Activated T-helper 2 cell treated with anti-CD3 and anti-CD28 coated beads, Interferon-gamma antibody, Interleukin-2, Interleukin-4, amounts not matched to agents 10 μg/mL and 5 μg/mL and 100 μg/mL, durations not matched to agents 14 hours and 24 hours and 36 hours (primary cell): ENCODE results near the gene RGS1. TPM values are rescaled to one million over a fixed set of nuclear protein-coding genes. Genes with fewer than 3 reads are reported as not detected.

ENCODE experiments used
- DNase-seq: peaks from one replicate; pipeline ENCODE4 v3.0.0; 2021; ENCODE audit warnings: low spot score
- H3K27ac Mint-ChIP-seq: one replicate; pipeline ENCODE4 v1.8.0; 2021; ENCODE audit warnings: mixed read lengths
- H3K27me3 Mint-ChIP-seq: one replicate; pipeline ENCODE4 v1.8.0; 2021; ENCODE audit warnings: low read depth, mixed read lengths
- H3K36me3 Mint-ChIP-seq: one replicate; pipeline ENCODE4 v1.8.0; 2021; ENCODE audit warnings: low read depth, mixed read lengths
- H3K4me1 Mint-ChIP-seq: one replicate; pipeline ENCODE4 v1.8.0; 2021; ENCODE audit warnings: low read depth, mixed read lengths
- H3K4me3 Mint-ChIP-seq: one replicate; pipeline ENCODE4 v1.8.0; 2021; ENCODE audit warnings: low read depth, mild to moderate bottlenecking, moderate library complexity, mixed read lengths
- H3K9me3 Mint-ChIP-seq: one replicate; pipeline ENCODE4 v1.8.0; 2021; ENCODE audit warnings: mixed read lengths
- intact Hi-C: fragments of 100-400 bp; cut with micrococcal nuclease; formaldehyde crosslinking; loops from one replicate; pipeline ENCODE4 v1.15.1; 2023
- total RNA-seq: library from RNA; stranded (reverse); gene quantifications from 2 replicates; pipeline ENCODE4 v1.2.3, GENCODE V29; 2022

Gene RGS1
- total RNA-seq, 1 donor from 2014 or later, result 4.2 TPM

DNA sequence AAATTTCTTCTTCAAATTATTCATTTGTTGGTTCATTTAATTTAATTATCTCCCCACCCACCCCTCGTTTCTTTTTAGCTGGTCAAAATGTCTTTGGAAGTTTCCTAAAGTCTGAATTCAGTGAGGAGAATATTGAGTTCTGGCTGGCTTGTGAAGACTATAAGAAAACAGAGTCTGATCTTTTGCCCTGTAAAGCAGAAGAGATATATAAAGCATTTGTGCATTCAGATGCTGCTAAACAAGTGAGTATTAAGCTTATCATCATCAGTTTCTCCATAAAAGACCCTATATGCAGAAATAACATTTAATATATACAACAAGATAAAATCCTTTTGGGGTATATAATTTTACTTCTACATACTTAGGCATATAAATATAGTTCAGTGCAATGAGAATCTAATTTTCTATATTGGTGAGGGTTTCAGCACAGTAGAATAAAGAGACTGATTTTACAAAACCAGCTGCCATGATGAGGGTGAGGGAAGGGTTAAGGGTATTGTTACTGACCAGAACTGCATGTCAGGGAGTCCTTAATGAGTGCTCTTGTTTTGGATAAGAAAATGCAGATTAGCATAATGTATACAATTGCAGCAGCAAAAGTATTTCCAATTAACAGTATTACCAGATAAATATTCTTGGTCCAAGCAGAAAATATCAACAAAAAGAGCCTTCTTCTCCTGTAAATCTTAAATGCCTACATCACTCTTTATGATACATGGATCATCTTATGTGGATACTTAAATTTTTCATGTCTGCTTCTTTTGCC is 2.8 kb downstream of the RGS1 start:
- intact Hi-C loops, result no loop called here
- no peak for DNase-seq
- Mint-ChIP-seq H3K27ac (no peak overlapping the region), H3K27me3 (peaks cover 5% of the 10 kb centered on the region), H3K9me3 (no peaks in the 10 kb centered on the region), H3K36me3 (peaks cover 25% of the 10 kb centered on the region), H3K4me1 (peaks cover 56% of the 10 kb centered on the region), H3K4me3 (peak overlapping the region; percentile 75)

DNA sequence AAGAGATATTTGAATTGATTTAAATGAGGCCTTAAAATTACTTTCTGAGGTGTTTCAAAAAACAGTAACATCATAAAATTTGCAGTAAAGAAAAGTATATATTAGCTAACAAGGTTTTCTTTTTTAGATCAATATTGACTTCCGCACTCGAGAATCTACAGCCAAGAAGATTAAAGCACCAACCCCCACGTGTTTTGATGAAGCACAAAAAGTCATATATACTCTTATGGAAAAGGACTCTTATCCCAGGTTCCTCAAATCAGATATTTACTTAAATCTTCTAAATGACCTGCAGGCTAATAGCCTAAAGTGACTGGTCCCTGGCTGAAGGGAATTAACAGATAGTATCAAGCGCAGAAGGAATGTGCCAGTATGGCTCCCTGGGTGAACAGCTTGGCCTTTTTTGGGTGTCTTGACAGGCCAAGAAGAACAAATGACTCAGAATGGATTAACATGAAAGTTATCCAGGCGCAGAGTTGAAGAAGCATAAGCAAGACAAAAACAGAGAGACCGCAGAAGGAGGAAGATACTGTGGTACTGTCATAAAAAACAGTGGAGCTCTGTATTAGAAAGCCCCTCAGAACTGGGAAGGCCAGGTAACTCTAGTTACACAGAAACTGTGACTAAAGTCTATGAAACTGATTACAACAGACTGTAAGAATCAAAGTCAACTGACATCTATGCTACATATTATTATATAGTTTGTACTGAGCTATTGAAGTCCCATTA is 3.6 kb downstream of the RGS1 start:
- Mint-ChIP-seq H3K27ac (no peak overlapping the region), H3K4me1 (peaks cover 48% of the 10 kb centered on the region), H3K4me3 (peak overlapping the region; percentile 75), H3K36me3 (peaks cover 25% of the 10 kb centered on the region), H3K27me3 (peaks cover 6% of the 10 kb centered on the region), H3K9me3 (no peaks in the 10 kb centered on the region)
- no peak for DNase-seq
- intact Hi-C loops, result no loop called here

DNA sequence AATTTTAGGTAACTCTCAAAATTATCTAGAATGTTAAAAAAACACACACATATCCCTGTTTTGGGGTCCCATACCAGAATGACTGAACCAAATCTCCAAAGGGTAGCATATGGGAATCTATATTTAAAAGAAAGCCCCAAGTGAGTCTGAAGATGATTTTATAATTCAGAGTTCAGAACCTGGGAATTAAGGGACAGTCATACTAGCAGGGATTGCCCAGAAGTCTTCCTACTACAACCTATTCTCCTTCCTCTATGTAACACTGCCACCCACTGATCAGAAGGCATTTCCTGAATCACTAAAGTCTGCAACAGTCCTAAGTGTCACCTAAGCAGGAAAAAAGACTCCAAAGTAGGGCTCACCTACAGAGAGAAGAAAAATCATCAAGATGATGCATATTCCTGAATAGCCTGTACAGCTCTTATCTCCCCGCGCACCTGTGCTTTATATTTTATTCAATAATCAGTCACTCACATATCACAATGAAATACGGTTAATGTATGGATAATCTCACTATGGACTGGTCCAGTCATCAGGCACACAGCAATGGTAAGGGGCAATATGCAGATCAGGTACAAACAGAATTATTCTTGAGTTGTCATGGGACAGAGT is 4.9 kb downstream of the RGS1 start:
- peaks cover 8% of the 10 kb centered on the region for H3K27me3 Mint-ChIP-seq
- intact Hi-C loops, result loop anchor here (1.0 to 2.0 kb wide), 2 partner anchors 28 to 103 kb away; no protein-coding TSS in a partner anchor
- H3K4me3 Mint-ChIP-seq, result peak overlapping the region; percentile 7
- DNase-seq, result no peak
- H3K36me3 Mint-ChIP-seq, result peaks cover 24% of the 10 kb centered on the region
- no peak overlapping the region for H3K27ac Mint-ChIP-seq
- no peaks in the 10 kb centered on the region for H3K9me3 Mint-ChIP-seq
- peaks cover 39% of the 10 kb centered on the region for H3K4me1 Mint-ChIP-seq

DNA sequence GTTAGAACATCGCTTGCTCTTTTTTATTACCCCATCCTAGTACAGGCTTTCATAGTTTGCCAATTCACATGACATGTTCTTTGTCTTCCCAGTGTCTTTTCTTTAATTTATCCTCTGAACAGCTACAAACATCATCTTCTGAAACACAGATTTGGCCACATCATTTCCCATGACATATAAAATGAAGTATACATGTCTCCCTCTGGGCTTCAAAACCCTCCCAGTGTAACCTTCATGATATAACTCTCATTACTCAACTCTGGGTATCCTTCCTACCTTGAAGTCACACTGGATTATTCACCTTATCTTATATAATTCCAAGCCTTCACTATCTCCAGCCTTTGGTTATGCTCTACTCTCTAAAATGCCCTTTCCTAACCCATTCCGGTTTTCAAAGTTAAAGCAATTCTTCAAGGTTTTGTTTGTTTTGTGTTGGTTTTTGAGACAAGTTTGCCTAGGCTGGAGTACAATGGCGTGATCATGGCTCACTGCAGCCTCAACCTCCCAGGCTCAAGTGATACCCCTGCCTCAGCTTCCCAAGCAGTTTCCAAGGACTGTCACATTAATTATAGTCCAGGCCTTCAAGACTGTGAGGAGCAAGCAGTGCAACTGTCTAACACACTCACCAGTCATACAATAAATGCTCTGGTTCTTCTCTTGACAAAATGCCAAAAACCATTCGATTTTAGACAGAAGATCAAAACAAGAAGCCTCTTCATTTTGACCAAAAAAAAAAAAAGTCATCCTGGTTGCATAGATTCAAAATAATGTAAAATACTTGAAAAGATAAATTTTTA is 5.8 kb downstream of the RGS1 start:
- H3K9me3 Mint-ChIP-seq, result no peaks in the 10 kb centered on the region
- H3K4me1 Mint-ChIP-seq, result peaks cover 33% of the 10 kb centered on the region
- no peak overlapping the region for H3K4me3 Mint-ChIP-seq
- intact Hi-C loops, result loop anchor here (2.0 kb wide), 1 partner anchor 27 kb away; no protein-coding TSS in a partner anchor
- H3K36me3 Mint-ChIP-seq, result peaks cover 21% of the 10 kb centered on the region
- H3K27me3 Mint-ChIP-seq, result peaks cover 9% of the 10 kb centered on the region
- no peak overlapping the region for H3K27ac Mint-ChIP-seq
- DNase-seq, result no peak

DNA sequence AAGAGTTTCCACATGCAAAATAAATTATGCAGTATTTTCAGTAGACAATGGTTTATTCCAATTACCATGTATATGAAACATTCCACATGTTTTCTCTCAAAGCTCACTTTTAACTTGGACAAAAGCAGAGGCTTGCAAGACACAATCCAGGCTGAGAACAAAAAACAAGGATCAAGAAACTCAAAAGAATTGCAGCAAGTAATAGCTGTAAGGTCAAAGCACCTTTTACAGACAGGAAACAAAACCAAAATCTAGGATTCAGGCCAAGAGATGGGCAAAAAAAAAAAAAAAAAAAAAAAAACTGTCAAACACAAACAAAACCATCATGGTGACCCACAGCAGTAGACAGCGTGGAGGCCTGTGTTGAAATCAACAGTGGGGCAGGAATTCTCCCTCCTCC is 9.3 kb downstream of the RGS1 start:
- DNase-seq, result no peak
- Mint-ChIP-seq H3K4me1 (peaks cover 11% of the 10 kb centered on the region), H3K36me3 (no peaks in the 10 kb centered on the region), H3K27me3 (peaks cover 15% of the 10 kb centered on the region), H3K9me3 (no peaks in the 10 kb centered on the region), H3K27ac (no peak overlapping the region), H3K4me3 (no peak overlapping the region)
- intact Hi-C loops, result no loop called here

DNA sequence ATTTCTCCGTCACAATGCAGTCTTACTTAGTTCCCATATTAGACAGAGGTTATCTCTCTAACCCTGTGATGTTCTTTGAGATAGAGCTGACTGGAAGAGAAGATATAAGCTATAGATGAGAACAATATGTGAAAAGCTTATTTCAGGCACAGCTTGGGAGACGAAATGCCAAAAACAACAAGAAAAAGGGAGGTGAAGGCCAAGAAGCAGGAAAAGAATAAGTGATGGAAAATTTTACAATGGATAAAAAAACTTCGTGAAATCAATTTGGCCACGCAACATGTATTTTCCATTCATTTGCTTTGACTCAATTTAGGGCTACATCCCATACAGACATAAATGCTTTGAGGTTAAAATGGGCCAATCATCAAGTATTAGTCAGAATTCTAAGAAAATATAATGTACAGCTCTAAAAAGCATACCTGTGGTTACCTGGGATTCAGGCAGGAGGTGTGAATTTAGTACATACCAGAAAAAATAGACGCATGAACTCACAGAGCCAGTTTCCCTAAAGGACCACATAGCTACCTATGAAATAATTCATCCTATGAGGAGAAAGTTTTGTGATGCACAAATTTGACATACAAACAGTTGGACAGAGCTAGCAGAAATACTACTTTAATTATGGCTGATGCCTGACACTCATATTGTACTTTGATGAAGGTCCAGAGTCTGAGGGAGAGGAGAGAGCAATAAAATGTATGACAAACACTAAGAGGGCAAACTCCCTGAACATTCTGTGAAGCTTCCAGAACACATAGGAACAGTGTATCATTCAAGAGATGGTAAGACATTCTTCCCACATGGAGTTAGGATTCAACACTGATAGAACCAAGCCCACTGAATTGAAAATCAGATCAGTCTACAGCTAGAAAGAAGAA is 12.1 kb downstream of the RGS1 start:
- DNase-seq, result no peak
- Mint-ChIP-seq H3K9me3 (no peaks in the 10 kb centered on the region), H3K27ac (no peak overlapping the region), H3K4me3 (no peak overlapping the region), H3K36me3 (no peaks in the 10 kb centered on the region), H3K27me3 (peaks cover 21% of the 10 kb centered on the region), H3K4me1 (peaks cover 3% of the 10 kb centered on the region)
- intact Hi-C loops, result no loop called here

DNA sequence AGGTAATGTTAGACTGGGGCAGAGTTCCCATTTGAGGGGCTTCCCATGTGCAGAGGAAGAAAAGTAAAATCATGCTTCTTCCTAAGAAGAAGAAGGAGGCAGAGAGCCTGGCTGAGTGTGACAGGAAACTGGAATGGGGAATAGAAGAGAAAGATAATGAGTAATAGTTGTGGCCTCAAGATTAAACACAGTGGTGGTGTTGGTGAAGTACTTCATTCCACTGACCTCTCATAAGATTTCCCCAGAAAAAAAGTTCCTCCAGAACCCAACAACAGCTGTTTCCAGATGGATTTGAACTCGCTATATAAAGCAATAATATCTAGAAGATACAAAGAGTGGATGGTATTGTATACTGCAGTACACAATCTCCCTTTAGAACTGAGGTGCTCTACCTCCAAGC is 13.0 kb downstream of the RGS1 start:
- Mint-ChIP-seq H3K4me1 (peaks cover 1% of the 10 kb centered on the region), H3K27ac (no peak overlapping the region), H3K27me3 (peaks cover 22% of the 10 kb centered on the region), H3K36me3 (no peaks in the 10 kb centered on the region), H3K4me3 (no peak overlapping the region), H3K9me3 (no peaks in the 10 kb centered on the region)
- intact Hi-C loops, result no loop called here
- no peak for DNase-seq

DNA sequence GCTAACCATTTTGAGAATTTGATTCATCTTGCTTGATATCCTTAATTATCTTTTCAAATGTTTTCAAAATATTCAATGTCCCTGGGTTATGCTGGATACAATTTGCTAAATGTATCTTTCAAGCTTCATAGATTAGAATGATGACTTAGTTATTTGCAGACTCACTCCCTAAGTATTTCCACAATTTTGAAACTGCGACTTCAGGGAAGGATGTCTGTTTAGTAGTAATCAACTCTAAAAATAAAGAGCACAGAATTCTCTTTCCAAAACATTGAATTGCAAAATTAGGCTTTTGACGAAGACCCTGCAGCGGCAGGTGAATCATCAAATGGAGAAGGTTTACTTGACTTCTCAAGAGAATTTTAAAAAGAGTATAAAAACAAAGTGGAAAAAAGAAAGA is 14.2 kb downstream of the RGS1 start:
- Mint-ChIP-seq H3K36me3 (no peaks in the 10 kb centered on the region), H3K4me1 (peaks cover 1% of the 10 kb centered on the region), H3K27ac (no peak overlapping the region), H3K4me3 (no peak overlapping the region), H3K27me3 (peaks cover 26% of the 10 kb centered on the region), H3K9me3 (no peaks in the 10 kb centered on the region)
- intact Hi-C loops, result no loop called here
- DNase-seq, result no peak

DNA sequence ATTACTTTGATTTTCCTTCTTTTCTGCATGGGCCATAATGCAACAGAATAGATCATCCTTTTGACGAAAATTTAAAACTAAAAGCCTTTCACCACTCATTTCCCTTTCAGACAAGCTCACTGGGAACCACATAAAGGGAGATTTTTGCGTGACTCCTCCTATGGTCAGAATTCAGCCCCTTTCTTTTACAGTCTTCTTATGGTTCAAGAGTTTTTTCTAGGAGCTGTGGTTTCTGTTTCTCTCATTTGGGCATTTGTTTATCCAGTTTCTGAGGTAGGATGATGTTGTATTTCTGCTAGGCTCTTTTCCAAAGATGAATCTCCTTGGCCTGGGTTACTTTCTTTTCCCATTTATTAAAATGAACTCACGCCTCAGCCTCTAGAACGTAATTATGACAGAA is 16.9 kb downstream of the RGS1 start:
- Mint-ChIP-seq H3K4me3 (no peak overlapping the region), H3K27me3 (peaks cover 27% of the 10 kb centered on the region), H3K27ac (no peak overlapping the region), H3K9me3 (no peaks in the 10 kb centered on the region), H3K4me1 (peaks cover 7% of the 10 kb centered on the region), H3K36me3 (no peaks in the 10 kb centered on the region)
- DNase-seq, result no peak
- intact Hi-C loops, result no loop called here

DNA sequence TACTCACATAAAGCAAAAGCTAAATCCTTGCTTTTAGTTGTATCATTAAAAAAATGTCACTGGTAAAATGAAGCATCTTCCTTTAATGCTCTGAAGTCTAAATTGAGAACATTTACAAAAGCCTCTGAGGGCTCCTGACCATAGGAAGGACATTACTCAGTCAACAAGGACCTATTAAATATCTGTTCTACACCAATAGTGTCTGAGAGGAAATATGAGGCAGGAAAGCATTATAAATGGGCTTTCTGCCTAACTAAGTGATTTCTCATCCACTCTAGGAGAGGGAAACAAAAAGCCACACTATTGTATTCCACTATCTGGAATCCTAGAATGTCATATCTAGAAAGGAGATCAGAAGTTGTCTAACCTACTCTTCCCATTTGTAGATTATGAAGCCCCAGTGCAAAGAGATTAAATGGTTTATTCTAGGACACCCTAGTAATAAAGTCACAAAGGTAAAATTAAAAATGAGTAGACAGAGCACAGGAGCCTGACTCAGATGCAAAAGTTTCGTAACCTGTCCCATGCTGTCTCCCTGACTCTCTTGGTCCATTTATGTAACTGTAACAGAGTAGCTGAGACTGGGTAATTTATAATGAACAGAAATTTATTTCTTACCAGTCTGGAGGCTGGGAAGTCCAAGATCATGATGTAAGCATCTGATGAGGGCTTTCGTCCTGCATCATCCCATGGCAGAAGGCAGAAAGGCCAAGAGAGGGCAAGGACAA is 17.6 kb downstream of the RGS1 start:
- Mint-ChIP-seq H3K27me3 (peaks cover 24% of the 10 kb centered on the region), H3K36me3 (no peaks in the 10 kb centered on the region), H3K9me3 (no peaks in the 10 kb centered on the region), H3K4me1 (peaks cover 7% of the 10 kb centered on the region), H3K27ac (no peak overlapping the region), H3K4me3 (no peak overlapping the region)
- intact Hi-C loops, result no loop called here
- DNase-seq, result no peak

DNA sequence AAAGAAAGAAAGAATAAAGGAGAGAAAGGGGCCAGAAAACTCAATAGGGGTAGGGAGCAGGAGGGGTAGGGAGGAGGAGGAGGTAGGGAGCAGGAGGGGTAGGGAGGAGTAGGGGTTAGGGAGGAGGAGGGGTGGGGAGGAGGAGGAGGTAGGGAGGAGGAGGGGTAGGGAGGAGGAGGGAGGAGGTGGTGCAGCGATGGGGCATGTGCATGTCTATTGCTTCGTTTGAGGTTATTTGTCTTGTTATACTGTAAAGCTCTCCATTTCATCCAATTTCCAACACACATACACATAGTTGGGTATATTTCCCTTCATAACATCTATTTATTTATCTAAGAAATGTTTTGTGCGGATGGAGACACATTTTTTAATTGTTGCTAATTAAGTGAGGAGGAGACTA is 19.7 kb downstream of the RGS1 start:
- peaks cover 7% of the 10 kb centered on the region for H3K4me1 Mint-ChIP-seq
- H3K27ac Mint-ChIP-seq, result no peak overlapping the region
- H3K9me3 Mint-ChIP-seq, result no peaks in the 10 kb centered on the region
- no peak overlapping the region for H3K4me3 Mint-ChIP-seq
- intact Hi-C loops, result no loop called here
- no peak for DNase-seq
- no peaks in the 10 kb centered on the region for H3K36me3 Mint-ChIP-seq
- peaks cover 20% of the 10 kb centered on the region for H3K27me3 Mint-ChIP-seq
